Measurements from ENCODE around the gene HSDL2.
"Not testable (repeated sequence)": the region's sequence is repeated elsewhere in the genome, so short reads cannot be mapped to it uniquely, and the experiment has no call there.

Gene HSDL2

DNA sequence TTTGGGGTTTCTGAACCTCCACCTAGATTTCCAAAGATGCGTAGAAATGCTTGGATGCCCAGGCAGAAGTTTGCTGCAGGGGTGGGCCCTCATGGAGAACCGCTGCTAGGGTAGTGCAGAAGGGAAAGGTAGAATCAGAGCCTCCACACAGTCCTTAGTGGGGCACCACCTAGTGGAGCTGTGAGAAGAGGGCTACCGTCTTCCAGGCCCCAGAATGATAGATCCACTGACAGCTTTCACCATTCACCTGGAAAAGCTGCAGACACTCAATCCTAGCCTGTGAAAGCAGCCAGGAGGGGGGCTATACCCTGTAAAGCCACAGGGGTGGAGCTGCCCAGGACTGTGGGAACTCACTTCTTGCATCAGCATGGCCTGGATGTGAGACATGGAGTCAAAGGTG is 13.3 kb upstream of the HSDL2 start:
- no peak for DNase-seq (ENCODE audit: low read depth in 3 of 3)

DNA sequence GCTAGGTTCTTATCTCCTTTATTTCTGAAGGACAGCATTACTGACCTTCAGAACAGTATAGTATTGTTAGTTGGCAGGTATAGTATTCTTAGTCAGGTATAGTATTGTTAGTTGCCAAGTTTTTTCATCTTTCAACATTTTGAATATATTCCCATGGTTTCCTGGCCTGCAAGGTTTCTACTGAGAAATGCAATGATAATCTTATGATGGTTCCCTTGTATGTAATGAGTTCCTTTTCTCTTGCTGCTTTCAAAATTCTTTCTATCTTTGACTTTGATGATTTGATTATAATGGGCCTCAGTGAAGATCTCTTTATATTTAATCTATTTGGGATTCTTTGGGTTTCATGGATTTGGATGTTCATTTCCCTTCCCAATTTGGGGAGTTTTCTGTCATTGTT is 12.4 kb upstream of the HSDL2 start:
- DNase-seq (ENCODE audit: low read depth in 3 of 3): no peak

DNA sequence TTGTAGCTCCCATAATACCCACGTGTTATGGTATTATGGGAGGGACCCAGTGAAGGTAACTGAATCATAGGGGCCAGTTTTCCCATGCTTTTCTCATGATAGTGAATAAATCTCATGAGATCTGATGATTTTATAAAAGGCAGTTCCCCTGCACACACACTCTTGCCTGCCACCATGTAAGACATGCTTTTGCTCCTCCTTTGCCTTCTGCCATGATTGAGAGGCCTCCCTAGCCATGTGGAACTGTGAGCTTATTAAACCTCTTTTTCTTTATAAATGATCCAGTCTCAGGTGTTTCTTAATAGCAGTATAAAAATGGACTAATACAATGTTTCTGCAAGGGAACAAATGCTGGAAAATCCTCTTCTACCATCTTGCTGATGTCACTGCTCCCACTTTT is 10.1 kb upstream of the HSDL2 start:
- no peak for DNase-seq (ENCODE audit: low read depth in 3 of 3)

DNA sequence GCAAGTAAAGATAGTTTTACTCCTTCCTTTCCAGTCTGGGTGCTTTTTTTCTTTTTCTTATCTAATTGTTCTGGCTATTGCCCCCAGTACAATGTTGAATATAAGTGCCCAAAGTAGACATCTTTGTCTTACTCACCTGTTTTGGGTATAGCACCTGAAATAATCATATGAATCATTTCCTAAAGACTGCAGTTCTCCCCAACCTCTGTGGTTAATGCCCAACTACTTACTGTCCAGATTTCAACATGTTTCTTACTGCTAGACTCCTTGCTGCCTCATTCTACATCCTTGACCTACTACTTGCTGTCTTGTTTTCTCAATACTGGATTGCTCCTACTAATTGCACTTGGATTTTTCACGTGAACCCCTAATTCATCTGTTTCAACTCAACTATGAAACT is 8.8 kb upstream of the HSDL2 start:
- no peak for DNase-seq (ENCODE audit: low read depth in 3 of 3)

DNA sequence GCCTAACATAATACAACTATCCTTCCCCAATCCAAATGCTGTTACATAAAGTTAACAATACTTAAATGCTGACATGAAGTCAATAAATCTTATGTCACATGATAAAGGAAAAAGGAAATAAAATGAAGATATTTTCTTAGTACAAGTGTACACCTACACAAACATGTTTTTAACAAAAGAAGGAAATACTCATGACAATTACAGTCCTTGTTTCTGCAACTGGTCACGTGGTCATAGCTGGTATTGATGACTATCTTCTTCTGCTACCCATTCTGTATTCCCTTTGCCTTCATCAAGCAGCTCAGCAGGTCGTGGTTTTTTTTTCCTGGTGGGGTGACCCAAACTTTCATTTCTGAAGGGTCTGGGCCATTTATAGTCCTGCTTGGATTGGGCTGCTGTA is 6.2 kb upstream of the HSDL2 start:
- DNase-seq (ENCODE audit: low read depth in 3 of 3): not testable (repeated sequence)

DNA sequence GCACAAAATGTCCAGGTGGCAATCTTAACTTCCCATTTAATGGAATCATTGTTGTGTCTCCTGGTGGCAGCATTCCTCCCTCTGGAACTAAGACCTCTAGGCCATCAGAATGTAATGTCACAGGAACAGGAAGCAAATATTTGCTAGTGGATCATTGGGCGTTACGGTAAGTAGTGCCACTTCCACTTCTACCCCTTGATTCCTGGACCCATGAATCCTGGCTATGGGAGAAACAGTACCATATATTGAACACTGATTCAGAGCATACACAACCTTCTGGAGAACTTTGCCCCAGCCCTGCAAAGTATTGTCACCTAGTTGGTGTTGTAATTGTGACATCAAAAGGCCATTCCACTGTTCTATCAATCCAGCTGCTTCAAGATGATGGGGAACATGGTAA is 5.7 kb upstream of the HSDL2 start:
- not testable (repeated sequence) for DNase-seq (ENCODE audit: low read depth in 3 of 3)

DNA sequence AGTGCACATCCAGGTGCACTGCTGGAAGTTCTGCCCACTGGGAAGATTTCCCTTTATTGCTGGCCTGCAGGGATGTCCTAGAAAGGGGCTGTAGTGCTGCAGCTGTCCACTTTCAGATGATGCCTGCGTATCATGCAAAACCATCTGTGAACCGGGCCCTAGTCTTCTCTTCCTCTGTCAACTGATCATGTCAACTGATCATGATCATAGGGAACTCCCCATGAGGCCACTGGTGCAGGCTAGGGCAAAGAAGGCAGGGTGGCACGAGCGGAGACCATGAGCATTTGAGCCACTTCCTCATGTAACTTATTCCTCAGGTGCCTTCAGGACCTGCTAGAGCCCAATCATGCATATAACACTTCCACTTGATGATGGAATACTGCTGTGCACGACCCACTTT is 4.5 kb upstream of the HSDL2 start:
- DNase-seq (ENCODE audit: low read depth in 3 of 3): no peak

DNA sequence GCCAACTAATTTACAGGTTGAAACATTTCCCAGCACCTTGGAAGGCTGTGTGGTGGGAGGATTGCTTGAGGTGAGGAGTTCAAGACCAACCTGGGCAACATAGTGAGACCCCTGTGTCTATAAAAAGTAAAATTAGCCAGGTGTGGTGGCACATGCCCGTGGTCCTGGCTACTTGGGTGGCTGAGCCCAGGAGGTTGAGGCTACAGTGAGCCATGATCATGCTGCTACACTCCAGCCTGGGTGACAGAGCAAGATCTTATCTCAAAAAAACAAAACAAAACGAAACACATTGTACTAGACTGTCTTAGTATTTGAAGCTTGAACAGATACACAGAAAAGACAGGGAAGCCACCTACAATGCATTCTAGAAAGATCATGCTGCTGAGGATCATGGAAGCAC is 2.8 kb upstream of the HSDL2 start:
- no peak for DNase-seq (ENCODE audit: low read depth in 3 of 3)

DNA sequence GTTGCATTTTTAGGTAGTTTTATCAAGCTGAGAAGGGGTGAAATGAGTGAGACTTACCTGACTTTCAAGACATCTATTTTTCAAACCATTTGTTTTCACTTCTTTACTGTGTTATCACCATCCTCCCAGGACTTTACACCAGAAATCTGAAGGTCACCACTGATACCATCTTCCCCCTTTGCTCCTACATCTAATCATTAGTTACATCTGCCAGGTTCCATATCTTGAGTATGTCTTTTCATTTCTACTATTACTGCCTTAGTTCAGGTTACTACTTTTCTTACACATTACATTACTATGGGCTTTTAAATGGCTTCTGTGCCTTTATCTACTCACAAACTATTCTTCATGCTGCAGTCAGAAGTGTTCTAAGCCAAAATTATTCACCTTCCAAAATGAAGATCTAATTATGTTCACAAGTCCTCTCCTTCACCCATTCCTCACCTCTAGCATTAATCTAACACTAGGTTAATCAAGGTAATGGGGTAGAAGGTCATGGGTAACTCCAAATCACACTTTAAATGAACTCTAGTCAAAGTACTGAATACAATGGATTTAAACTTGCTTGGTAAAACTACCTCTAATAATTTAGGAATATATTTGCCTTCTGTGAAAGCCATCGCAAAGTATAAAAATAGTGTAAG is 2.1 kb upstream of the HSDL2 start:
- DNase-seq (ENCODE audit: low read depth in 3 of 3): no peak

DNA sequence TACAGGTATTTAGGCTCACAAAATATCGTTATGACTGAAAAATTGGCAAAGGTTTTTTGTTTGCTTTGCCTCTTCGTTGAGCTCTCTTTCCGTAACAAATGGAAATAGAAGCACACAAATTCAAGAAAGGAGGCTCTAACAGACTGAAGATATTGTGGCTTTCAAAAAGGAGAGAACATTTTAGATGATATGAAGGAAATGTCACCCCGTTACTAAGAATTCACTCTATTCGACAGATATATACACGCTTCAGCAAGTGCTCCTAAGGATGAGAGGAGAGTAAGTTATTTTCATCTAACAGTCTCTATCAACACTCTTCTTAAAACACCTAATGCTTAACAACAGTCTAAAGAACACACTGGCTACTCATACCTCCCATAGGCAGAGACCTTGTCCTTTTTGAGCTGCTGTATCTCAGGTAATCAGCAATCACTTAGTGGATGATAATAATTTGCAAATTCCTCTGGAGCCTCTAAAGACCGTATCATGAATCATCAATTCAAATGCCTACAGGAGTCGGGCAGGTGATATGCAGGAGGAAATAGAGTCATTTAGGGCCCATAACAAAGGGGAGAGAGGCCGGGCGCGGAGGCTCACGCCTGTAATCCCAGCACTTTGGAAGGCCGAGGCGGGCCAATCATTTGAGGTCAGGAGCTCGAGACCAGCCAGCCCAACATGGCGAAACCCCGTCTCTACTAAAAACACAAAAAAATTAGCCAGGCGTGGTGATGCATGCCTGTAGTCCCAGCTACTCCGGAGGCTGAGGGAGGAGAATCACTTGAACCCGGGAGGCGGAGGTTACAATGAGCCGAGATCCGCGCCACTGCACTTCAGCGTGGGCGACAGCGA is 1.4 kb upstream of the HSDL2 start:
- peak in 1 of 3 experiments; percentile 40 for DNase-seq (ENCODE audit: low read depth in 3 of 3)

DNA sequence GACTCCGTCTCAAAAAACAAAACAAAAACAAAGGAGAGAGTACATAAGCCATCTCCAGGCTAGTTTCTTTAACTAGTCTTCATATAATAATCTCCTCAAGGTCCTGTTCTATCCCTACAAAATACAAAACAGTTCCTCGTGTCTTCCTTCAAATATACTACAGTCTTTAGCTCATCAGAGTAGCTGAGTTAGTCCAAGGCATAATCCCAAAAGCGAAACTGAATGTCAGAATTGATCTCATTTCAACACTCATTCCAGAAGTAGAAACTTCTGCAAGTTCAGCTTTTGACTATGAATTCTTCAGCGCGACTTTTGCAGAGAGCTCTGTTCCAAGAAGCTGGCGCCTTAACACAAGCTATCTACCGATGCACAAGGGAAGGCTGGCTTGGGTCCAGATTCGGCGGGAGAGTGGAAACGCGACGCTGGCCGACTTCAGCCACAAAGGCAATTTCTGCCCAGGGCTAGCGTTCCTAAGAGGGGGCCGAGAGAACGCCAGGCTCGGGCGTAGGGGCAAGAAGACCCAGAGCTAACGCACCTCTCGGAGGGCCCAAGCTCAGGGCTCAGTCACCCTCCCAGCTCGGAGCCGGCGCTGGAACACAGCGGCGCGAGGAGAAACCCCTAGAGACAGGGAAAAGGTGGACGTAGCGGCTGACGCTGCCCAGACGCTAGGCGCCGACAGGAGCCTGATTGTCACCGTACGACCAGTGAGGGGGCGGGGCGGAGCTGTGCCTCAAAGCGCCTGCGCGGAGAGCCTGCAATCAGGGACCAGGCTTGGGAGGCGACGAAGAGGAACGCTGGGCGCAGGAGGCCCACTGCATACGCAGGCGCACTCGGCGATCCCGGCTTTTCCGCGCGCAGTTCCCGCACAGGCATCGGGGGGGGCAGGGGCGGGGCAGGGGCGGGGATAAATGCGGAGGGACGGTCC is 469 bp upstream of the HSDL2 start:
- peak; percentile 96 to 99 (median 97) for DNase-seq (ENCODE audit: low read depth in 3 of 3)

DNA sequence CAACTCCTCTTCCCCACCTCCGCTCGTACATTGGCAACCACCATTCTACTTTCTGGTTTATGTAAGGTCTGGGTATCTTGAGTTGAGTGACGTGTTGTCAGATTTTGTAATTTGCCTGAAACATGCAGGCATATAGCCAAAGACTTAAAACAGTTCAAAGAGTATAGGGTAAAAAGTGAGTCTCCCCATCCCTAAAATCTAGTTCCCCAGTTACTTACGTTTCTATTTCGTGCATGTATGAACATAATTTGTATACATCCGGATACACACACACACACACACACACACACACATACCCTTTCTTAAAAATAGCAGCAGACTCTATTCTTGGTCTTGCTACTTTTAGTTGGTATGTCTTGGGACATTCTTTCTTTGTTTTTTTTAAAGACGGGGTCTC is 915 bp downstream of the HSDL2 start:
- DNase-seq (ENCODE audit: low read depth in 3 of 3): no peak

DNA sequence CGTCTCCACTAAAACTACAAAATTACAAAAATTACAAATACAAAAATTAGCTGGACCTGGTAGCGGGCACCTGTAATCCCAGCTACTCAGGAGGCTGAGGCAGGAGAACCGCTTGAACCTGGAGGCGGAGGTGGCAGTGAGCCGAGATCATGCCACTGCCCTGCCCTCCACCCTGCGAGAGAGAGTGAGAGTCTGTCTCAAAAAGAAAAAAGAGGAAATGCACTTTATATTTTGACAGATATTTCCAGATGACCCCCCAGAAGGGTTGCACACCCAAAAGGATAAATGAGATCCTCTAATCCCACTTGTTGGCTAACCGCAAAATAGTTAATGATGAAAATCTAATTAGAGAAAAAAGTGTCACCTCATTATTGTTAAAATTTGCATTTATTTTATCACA is 2.2 kb downstream of the HSDL2 start:
- DNase-seq (ENCODE audit: low read depth in 3 of 3): no peak

DNA sequence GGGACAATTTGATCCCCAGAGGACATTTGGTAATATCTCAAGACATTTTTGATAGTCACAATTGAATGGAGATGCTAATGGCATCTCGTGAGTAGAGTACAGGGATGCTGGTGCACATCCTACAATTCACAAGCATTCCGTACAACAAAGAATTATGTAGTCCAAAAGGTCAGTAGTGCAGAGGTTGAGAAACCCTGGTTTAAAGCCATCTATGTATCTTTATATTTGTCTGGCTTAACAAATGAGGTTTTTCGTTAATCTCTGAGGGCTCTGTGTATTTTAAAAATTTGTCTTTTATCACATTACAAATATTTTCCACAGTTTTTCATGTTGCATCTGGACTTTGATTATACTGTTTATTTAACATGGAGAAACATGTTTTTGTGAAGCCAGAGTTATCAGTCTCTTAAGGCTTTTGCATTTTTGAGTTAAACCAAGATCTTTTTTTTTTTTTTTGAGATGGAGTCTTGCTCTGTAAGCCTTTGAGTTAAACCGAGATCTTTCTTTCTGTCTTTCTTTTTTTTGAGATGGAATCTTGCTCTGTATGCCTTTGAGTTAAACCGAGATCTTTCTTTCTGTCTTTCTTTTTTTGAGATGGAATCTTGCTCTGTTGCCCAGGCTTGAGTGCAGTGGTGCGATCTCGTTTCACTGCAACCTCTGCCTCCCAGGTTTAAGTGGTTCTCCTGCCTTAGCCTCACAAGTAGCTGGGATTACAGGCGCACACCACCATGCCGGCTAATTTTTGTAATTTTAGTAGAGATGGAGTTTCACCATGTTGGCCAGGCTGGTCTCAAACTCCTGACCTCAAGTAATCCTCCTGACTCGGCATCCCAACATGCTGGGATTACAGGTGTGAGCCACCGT is 2.8 kb downstream of the HSDL2 start:
- no peak for DNase-seq (ENCODE audit: low read depth in 3 of 3)

DNA sequence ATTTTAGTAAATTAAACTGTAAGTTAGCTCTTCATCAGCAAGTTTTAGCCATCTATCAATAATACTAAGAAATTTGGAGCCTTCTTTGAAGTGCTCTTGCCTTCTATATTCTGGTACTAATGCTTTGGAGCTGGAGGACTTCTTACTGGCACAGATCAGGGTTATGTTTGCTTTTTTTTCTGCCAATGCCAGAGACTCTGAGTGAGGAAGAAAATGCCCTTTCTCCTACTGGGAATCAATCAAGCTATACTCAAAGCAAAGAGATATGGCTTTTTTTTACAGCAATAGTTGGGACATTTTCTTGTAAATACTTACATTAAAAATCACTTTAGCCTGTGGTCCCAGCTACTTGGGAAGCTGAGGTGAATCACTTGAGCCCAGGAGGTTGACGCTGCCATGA is 4.3 kb downstream of the HSDL2 start:
- DNase-seq (ENCODE audit: low read depth in 3 of 3): no peak

DNA sequence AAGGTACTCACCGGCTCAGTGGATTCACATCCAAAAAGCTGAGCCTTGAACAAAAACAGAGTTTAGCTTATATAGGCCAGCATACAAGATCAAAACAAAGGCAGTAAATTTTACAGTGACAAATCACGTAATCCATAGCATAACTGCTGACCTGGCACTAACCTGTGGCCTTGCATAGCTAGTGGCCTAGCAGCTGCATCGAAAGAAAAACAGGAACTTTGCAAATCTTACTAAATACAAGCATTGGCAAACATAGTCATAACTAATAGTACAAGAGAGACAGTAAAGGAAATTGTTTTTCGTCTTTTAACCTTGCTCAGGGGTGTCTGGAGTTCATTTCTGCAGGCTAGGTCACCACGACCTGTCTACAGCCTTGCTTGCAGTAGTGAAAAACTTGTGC is 4.8 kb downstream of the HSDL2 start:
- no peak for DNase-seq (ENCODE audit: low read depth in 3 of 3)

DNA sequence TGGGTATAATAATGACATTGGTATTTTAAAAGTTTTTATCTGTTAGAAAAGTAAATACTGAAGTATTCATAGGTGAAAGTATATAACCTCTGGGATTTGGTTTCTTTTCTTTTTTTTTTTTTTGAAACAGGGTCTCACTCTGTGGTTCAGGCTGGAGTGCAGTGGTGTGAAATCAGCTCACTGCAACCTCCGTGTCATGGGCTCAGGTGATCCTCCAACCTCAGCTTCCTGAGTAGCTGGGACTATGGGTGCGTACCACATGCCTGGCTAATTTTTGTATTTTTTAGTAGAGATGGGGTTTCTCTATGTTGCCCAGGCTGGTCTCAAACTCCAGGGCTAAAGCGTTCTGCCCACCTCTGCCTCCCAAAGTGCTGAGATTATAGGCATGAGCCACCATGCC is 7.2 kb downstream of the HSDL2 start:
- DNase-seq (ENCODE audit: low read depth in 3 of 3): no peak

DNA sequence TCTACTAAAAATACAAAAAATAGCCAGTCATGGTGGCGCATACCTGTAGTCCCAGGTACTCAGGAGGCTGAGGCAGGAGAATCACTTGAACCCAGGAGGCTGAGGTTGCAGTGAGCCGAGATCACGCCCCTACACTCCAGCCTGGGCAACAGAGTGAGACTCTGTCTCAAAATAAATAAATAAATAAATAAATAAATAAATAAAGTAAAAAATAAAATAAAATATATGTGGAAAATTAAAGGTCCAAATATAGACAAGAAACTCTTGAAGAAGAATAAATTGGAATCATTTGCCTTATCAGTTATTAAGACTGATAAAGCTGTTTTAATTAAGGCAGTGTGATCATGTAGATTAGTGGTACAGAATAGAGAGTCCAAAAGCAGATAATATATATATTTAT is 10.0 kb downstream of the HSDL2 start:
- not testable (repeated sequence) for DNase-seq (ENCODE audit: low read depth in 3 of 3)

DNA sequence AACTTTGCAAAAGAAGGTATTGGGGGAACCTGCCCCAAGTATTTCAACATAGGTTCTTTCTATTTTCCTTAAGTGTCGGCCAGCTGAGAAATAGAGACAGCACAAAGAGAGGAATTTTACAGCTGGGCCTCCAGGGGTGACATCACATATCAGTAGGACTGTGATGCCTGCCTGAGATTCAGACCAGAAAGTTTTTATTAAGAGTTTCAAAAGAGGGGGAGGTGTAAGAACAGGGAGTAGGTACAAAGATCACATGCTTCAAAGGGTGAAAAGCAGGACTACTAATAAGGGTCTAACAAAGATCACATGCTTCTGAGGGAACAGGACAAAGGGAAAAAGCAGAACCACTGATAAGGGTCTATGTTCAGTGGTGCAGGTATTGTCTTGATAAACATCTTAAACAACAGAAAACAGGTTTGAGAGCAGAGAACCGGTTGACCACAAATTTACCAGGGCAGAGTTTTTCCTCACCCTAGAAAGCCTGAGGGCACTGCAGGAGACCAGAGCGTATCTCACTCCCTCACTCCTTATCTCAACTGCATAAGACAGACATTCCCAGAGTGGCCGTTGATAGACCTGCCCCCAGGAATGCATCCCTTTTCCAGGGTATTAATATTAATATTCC is 12.1 kb downstream of the HSDL2 start:
- not testable (repeated sequence) for DNase-seq (ENCODE audit: low read depth in 3 of 3)

DNA sequence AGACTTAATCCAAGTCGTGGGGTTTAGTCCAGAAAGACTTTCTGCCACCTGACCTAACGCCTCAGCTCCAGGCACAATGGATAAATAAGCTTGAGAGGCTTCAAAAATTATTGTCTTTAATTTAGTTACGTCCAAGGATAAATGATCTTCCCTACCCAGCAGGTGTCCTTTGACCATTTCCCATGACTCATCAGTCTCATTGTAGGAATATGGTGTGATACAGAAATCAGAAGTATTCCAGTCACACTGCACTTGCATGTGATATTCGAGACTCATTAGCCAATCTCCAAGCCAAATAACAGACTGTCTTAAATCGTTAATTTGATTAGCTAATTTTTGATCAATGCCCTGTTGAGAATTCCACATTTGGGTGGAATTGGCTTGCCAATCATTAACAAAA is 13.2 kb downstream of the HSDL2 start:
- DNase-seq (ENCODE audit: low read depth in 3 of 3): not testable (repeated sequence)

DNA sequence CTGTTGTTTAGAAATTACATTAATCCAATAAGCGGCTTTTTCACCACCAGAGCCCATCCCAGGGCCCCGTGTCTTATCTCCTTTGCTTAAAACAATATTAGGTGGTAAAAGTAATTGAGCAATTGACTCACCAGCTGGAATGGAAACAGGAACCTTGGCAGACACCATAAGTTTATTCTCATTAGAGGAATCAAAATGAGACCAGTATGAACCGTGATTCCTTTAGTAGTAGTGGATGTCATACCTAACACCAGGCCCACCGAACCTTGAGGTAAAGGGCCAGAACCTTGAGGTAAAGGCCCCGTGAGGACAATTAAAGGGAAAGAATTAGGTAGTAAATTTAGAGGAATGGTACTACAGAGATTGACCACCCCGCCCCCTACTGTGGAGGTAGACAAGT is 16.5 kb downstream of the HSDL2 start:
- no peak for DNase-seq (ENCODE audit: low read depth in 3 of 3)
